Caki2 (cell line): ENCODE measurements around the gene ADAMTS15. TPM values are rescaled to one million over a fixed set of nuclear protein-coding genes. Genes with fewer than 3 reads are reported as not detected.
"Not testable (repeated sequence)": the region's sequence is repeated elsewhere in the genome, so short reads cannot be mapped to it uniquely, and the experiment has no call there.

Experiments
- DNase-seq: peaks from one replicate; pipeline ENCODE4 v3.0.0-alpha.2; 2015; ENCODE audit warnings: low read depth
- in situ Hi-C: cut with HindIII; loops from 2 replicates; pipeline ENCODE4 v1.10.0; 2016; ENCODE audit warnings: low sequenced_read_pairs, low pct_unique_long_range_greater_than_20kb, mixed read lengths
- total RNA-seq: library from RNA; depleted of rRNA; stranded (reverse); fragments of >200 nt; shearing (Covaris generic); gene quantifications from 2 replicates; pipeline ENCODE4 v1.2.3, GENCODE V29; 2014; ENCODE audit warnings: low replicate concordance

Gene ADAMTS15
- total RNA-seq, 1 experiment from 2014 or later: 4.6 TPM

GRCh38 chr11:130429120-130429681 is 19.2 kb upstream of the ADAMTS15 start:
- no peak for DNase-seq
- in situ Hi-C loops: no loop called here

DNA sequence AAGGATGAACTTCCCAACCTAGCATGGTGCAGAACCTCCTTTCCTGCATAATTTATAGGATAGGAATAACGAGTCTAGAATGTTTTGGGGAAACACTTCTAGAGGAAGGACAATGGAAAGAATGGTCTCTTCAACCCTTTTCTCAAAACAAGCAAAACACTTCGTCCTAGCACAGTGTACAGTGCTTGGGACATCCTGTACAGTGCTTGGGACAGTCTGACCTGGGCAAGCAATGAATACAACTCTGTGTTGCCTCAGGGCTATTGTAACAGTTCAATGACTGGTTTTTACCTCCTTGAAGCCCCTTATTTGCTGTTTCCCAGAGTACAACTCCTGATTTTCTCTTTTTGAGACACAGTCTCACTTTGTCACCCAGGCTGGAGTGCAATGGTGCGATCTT is 18.5 kb upstream of the ADAMTS15 start:
- no peak for DNase-seq
- in situ Hi-C loops: no loop called here

DNA sequence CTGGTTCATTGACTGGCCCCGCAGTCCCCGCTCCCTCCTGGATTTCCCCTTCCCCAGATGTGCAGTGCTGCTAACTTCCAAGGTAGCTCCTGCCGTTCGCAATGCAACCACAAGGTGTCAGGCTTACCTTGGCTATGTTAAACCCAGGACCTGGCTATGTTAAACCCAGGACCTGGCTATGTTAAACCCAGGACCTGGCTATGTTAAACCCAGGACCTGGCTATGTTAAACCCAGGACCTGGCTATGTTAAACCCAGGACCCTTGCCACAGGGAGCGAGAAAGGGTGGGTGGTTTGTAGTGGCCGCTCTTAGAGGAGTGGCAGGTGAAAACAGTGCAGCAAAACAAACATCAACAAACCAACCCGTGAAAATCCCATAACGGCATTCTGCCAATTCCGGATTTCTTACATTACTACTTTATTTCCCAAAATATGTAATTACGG is 17.1 kb upstream of the ADAMTS15 start:
- peak; percentile 24 for DNase-seq

GRCh38 chr11:130431801-130432200 is 16.6 kb upstream of the ADAMTS15 start:
- in situ Hi-C loops: no loop called here
- no peak for DNase-seq

More for the DNA sequence above, 17.1 kb upstream of the ADAMTS15 start:
- in situ Hi-C loops: no loop called here

GRCh38 chr11:130433357-130433756 is 15.1 kb upstream of the ADAMTS15 start:
- in situ Hi-C loops: no loop called here
- no peak for DNase-seq

- peak; percentile 64 for DNase-seq
- in situ Hi-C loops: no loop called here
These were observed 13.8 kb upstream of the ADAMTS15 start for GRCh38 chr11:130434521-130435223.

DNA sequence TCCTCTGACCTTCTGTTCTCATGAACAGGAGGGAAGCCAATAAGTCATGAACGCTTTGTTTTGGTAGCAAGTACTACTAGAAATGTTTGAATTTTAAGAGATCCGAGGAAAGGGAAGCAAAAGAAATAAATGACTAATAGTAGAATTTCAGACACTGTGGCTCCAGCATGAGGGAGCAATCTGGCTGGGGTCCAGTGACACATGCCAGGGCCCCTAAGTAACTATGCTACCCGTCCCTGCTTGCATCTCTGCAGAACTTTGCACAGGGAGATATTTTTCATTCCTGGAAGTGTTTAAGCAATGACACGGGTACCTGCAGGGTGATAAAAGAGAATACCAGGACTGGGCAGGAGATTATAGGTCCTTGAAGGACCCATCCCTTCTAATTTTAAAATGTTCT is 12.8 kb upstream of the ADAMTS15 start:
- no peak for DNase-seq
- in situ Hi-C loops: no loop called here

DNA sequence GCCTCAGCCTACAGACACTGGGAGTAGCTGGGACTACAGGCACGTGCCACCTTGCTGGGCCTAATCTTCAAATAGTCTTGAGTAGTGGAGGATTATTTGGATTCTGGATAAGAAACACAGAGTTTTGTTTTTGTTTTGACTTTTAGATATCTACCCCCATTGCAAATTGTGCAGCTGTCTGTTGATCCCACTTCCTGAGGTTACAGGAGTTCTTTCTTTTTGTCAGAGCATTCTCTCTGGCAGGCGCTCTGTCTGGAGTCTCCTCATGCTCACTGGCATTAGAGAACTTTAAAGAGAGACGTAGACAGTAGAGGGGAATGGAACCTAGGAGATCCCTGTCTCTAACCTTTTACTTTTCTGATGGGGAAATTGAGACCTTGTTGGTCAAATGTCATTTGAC is 12.3 kb upstream of the ADAMTS15 start:
- in situ Hi-C loops: no loop called here
- DNase-seq: no peak

GRCh38 chr11:130437848-130438247 is 10.6 kb upstream of the ADAMTS15 start:
- in situ Hi-C loops: no loop called here
- DNase-seq: no peak

- DNase-seq, in situ Hi-C loops: not testable (repeated sequence)
These were observed 9.9 kb upstream of the ADAMTS15 start for GRCh38 chr11:130438401-130439159.

GRCh38 chr11:130439160-130439519 is 9.3 kb upstream of the ADAMTS15 start:
- no peak for DNase-seq
- in situ Hi-C loops: no loop called here

DNA sequence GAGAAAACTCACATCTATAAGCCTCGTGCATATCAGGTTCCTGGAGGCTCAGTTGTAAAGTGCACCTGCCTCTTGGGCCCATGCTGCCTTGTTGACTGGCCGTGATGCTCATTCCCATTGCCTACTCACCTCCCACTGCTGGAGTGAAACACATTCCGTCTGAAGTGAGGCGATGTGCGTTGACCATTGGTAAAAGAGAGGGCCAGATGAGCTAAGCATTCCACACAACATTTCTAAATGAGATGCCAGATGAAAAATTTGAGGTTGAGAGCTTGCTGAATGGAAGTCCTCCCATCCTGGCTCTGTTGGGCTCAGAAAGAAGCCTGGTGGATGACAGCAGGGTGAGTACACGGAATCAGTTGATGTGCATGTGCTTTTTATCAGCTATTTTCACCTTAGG is 8.6 kb upstream of the ADAMTS15 start:
- no peak for DNase-seq
- in situ Hi-C loops: no loop called here

- no peak for DNase-seq
- in situ Hi-C loops: no loop called here
These were observed 6.7 kb upstream of the ADAMTS15 start for GRCh38 chr11:130441719-130442118.

DNA sequence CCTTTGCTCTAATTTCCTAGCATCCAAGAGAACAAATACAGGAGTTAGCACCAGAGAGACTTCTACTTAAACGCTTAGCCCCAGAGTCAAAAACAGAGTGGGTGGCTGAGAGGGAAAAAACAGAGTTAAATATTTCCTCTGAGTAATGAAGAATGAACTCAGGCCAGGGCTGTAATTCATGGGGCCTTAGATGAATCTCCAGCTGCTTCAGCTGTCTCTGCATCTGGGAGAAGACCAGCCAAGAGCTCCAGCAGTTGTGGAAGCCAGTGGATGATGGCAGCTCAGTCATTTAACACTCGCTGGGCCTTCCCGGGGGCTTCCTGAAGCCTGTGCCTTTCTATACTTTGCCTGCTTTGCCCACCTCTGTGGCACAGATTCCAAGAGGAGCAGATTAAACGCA is 5.7 kb upstream of the ADAMTS15 start:
- DNase-seq: no peak
- in situ Hi-C loops: no loop called here

GRCh38 chr11:130445788-130446187 is 2.7 kb upstream of the ADAMTS15 start:
- in situ Hi-C loops: no loop called here
- no peak for DNase-seq

DNA sequence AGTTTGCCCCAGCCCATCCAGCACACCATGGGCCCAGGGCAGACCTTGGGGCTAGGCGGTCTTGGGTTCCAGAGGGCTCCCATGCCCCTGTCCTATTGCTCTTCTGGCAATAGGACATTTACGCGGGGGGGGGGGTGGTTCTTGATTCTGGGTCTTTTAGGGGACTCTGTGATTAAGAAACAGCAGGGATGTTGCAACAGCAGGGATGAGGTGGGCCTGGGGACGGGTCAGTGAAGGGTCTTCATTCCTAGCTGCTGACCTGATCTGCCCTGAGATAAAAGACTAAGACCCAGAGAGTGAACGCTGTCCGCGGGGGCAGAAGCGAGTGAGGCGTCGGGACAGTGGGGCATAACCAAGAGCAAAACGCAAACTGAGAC is 418 bp upstream of the ADAMTS15 start:
- in situ Hi-C loops: no loop called here
- no peak for DNase-seq

DNA sequence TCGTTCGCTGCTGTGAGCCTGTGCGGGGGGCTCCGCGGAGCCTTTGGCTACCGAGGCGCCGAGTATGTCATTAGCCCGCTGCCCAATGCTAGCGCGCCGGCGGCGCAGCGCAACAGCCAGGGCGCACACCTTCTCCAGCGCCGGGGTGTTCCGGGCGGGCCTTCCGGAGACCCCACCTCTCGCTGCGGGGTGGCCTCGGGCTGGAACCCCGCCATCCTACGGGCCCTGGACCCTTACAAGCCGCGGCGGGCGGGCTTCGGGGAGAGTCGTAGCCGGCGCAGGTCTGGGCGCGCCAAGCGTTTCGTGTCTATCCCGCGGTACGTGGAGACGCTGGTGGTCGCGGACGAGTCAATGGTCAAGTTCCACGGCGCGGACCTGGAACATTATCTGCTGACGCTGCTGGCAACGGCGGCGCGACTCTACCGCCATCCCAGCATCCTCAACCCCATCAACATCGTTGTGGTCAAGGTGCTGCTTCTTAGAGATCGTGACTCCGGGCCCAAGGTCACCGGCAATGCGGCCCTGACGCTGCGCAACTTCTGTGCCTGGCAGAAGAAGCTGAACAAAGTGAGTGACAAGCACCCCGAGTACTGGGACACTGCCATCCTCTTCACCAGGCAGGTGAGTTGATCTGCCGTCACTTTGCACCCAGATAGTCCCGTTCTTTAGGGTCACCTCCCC is 1.0 kb downstream of the ADAMTS15 start:
- no peak for DNase-seq
- in situ Hi-C loops: no loop called here

GRCh38 chr11:130449996-130450769 is 1.7 kb downstream of the ADAMTS15 start:
- in situ Hi-C loops: no loop called here
- DNase-seq: no peak
